ENCODE results near the gene RABGAP1L.

- TF ChIP-seq CTCF (IDR thresholded peaks at IDR 0.05) (no peak), POLR2A (IDR thresholded peaks at IDR 0.05) (no peak)
Measured at GRCh38 chr1:174158767-174159251, 511 bp upstream of the RABGAP1L start.

Data from lower leg skin (tissue), 3 donors.